Amygdala (tissue), 56 donors: Measurements from ENCODE around the gene TNS1.
A peak's percentile ranks its signal among the peaks of the same experiment; 100 is the strongest.

Source experiments
- DNase-seq, 56 donors: peaks; one replicate each; lab custom pipeline; 2025; lab: John Stamatoyannopoulos, UW

The TNS1 gene

GRCh38 chr2:217966423-217967070, 36.2 kb downstream of the TNS1 start:
- DNase-seq: no peak

GRCh38 chr2:217964275-217965161, 38.3 kb downstream of the TNS1 start:
- no peak for DNase-seq

- no peak for DNase-seq
Observed at GRCh38 chr2:217960351-217960750, 42.4 kb downstream of the TNS1 start.

GRCh38 chr2:217959723-217960122, 43.1 kb downstream of the TNS1 start:
- no peak for DNase-seq

- DNase-seq: no peak
Observed at GRCh38 chr2:217958884-217959225, 43.9 kb downstream of the TNS1 start.

- DNase-seq: no peak
Observed at GRCh38 chr2:217958206-217958883, 44.5 kb downstream of the TNS1 start.

- DNase-seq: no peak
Observed at GRCh38 chr2:217956586-217957457, 46.0 kb downstream of the TNS1 start.

- DNase-seq: no peak
Observed at GRCh38 chr2:217955881-217956493, 46.8 kb downstream of the TNS1 start.

GRCh38 chr2:217954971-217955740, 47.6 kb downstream of the TNS1 start:
- no peak for DNase-seq

GRCh38 chr2:217954469-217954868, 48.3 kb downstream of the TNS1 start:
- DNase-seq: no peak

GRCh38 chr2:217954051-217954450, 48.7 kb downstream of the TNS1 start:
- DNase-seq: no peak

- DNase-seq: peak in 1 of 56 donors; percentile 28
Observed at GRCh38 chr2:217953531-217953932, 49.3 kb downstream of the TNS1 start.

GRCh38 chr2:217953011-217953481, 49.7 kb downstream of the TNS1 start:
- DNase-seq: no peak

- DNase-seq: no peak
Observed at GRCh38 chr2:217952409-217952808, 50.4 kb downstream of the TNS1 start.

GRCh38 chr2:217951521-217952247, 51.1 kb downstream of the TNS1 start:
- DNase-seq: no peak

GRCh38 chr2:217951091-217951490, 51.7 kb downstream of the TNS1 start:
- DNase-seq: no peak

- no peak for DNase-seq
Observed at GRCh38 chr2:217950401-217950871, 52.4 kb downstream of the TNS1 start.

GRCh38 chr2:217949447-217949846, 53.3 kb downstream of the TNS1 start:
- DNase-seq: no peak
